ENCODE measurements around the gene GIMAP6. TPM values are rescaled to one million over a fixed set of nuclear protein-coding genes. Genes with fewer than 3 reads are reported as not detected.
"Not testable (repeated sequence)": the region's sequence is repeated elsewhere in the genome, so short reads cannot be mapped to it uniquely, and the experiment has no call there.

GIMAP6 gene
- total RNA-seq, 1 experiment from 2014 or later = not detected

- H3K27me3 Mint-ChIP-seq (ENCODE audit: unreplicated experiment) = peaks cover 29% of the 10 kb centered on the region
- no peak for TF ChIP-seq CTCF (IDR thresholded peaks at IDR 0.05; ENCODE audit: unreplicated experiment)
- DNase-seq = no peak
- BruUV-seq (replicated peaks) = no TSS peak
- no peaks in the 10 kb centered on the region for H3K4me1 Mint-ChIP-seq (ENCODE audit: low read depth, unreplicated experiment)
- no peak overlapping the region for H3K27ac Mint-ChIP-seq (ENCODE audit: unreplicated experiment)
- no peaks in the 10 kb centered on the region for H3K36me3 Mint-ChIP-seq (ENCODE audit: insufficient read depth, unreplicated experiment)
- H3K4me3 Mint-ChIP-seq (ENCODE audit: low read depth, unreplicated experiment) = no peak overlapping the region
- no peaks in the 10 kb centered on the region for H3K9me3 Mint-ChIP-seq (ENCODE audit: low read depth, unreplicated experiment)
- intact Hi-C loops (cut with micrococcal nuclease; ENCODE audit: unreplicated experiment) = no loop called here
- CTCF ChIA-PET = no interaction called here
These were observed 33.0 kb upstream of the GIMAP6 start for GRCh38 chr7:150665089-150665748.

GRCh38 chr7:150663802-150664494 lies 31.8 kb upstream of the GIMAP6 start:
- H3K4me1 Mint-ChIP-seq (ENCODE audit: low read depth, unreplicated experiment) = no peaks in the 10 kb centered on the region
- no peaks in the 10 kb centered on the region for H3K36me3 Mint-ChIP-seq (ENCODE audit: insufficient read depth, unreplicated experiment)
- CTCF ChIA-PET = no interaction called here
- peaks cover 29% of the 10 kb centered on the region for H3K27me3 Mint-ChIP-seq (ENCODE audit: unreplicated experiment)
- no peak overlapping the region for H3K27ac Mint-ChIP-seq (ENCODE audit: unreplicated experiment)
- BruUV-seq (replicated peaks) = no TSS peak
- no peaks in the 10 kb centered on the region for H3K9me3 Mint-ChIP-seq (ENCODE audit: low read depth, unreplicated experiment)
- TF ChIP-seq CTCF (IDR thresholded peaks at IDR 0.05; ENCODE audit: unreplicated experiment) = no peak
- intact Hi-C loops (cut with micrococcal nuclease; ENCODE audit: unreplicated experiment) = no loop called here
- no peak for DNase-seq
- H3K4me3 Mint-ChIP-seq (ENCODE audit: low read depth, unreplicated experiment) = no peak overlapping the region

- BruUV-seq (replicated peaks); H3K9me3 Mint-ChIP-seq (ENCODE audit: low read depth, unreplicated experiment); intact Hi-C loops (cut with micrococcal nuclease; ENCODE audit: unreplicated experiment): not testable (repeated sequence)
These were observed 30.6 kb upstream of the GIMAP6 start for GRCh38 chr7:150662821-150663220.

DNA sequence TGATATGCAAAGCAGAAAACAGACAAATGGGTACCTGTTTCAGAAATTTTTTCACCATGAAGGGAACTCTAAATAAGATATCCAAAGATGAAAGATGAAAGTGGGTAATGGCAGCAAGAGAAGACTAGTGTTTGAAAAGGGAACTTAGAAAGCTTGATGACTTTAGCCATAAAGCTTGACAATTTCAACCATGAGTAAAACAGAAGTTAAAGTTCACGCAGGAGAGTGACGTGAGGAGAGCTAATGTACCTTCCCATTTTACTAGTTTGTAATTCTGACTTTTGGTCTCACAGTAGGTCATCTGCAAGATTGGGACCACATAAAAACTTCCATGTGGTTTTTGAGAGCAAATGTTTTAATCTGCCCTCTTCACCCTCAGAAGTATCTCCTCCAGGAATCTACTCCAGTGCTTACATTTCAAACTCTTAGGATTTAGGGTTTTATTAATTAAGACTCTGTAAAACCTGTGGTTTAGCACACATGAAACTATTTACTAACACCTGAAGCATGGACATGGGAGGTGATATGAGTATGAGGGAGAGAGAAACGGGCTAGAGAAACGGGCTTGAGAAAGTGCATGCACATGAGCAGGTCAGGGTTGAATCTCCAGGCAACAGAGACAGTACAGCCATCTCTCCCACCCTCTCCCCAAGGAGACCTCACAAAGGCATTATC lies 28.9 kb upstream of the GIMAP6 start:
- Mint-ChIP-seq H3K4me1 (ENCODE audit: low read depth, unreplicated experiment) (no peaks in the 10 kb centered on the region), H3K27ac (ENCODE audit: unreplicated experiment) (no peak overlapping the region), H3K27me3 (ENCODE audit: unreplicated experiment) (peaks cover 20% of the 10 kb centered on the region), H3K4me3 (ENCODE audit: low read depth, unreplicated experiment) (no peak overlapping the region), H3K9me3 (ENCODE audit: low read depth, unreplicated experiment) (no peaks in the 10 kb centered on the region), H3K36me3 (ENCODE audit: insufficient read depth, unreplicated experiment) (no peaks in the 10 kb centered on the region)
- intact Hi-C loops (cut with micrococcal nuclease; ENCODE audit: unreplicated experiment) = no loop called here
- BruUV-seq (replicated peaks) = no TSS peak
- CTCF ChIA-PET = no interaction called here
- no peak for TF ChIP-seq CTCF (IDR thresholded peaks at IDR 0.05; ENCODE audit: unreplicated experiment)
- no peak for DNase-seq

More at GRCh38 chr7:150662821-150663220, 30.6 kb upstream of the GIMAP6 start:
- DNase-seq; H3K27ac Mint-ChIP-seq (ENCODE audit: unreplicated experiment); H3K4me3 Mint-ChIP-seq (ENCODE audit: low read depth, unreplicated experiment); H3K4me1 Mint-ChIP-seq (ENCODE audit: low read depth, unreplicated experiment); H3K36me3 Mint-ChIP-seq (ENCODE audit: insufficient read depth, unreplicated experiment); CTCF ChIA-PET: not testable (repeated sequence)
- H3K27me3 Mint-ChIP-seq (ENCODE audit: unreplicated experiment) = peaks cover 29% of the 10 kb centered on the region

Data from Calu3 (cell line).